Measurements from ENCODE around the gene CDH4.

The CDH4 gene

DNA sequence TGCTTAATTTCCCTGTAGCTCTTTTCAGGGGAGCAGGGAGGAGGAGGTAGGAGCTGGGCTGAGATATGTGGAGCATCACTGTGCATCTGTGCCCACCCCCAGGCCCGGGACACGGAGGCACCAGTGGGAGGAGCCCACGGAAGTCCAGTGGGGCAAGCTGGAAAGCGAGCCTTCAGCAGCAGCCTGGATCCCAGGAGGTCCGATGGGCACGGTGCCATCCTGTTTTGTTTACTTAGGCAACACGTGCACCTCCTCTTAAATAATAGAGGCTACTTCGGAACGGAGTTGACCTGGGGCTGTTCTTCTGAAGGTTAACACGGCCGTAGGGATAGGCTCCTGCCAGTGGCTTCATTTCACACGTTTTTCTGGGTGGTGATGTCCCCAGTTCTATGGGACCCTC lies 51.6 kb downstream of the CDH4 start:
- no peak for DNase-seq

DNA sequence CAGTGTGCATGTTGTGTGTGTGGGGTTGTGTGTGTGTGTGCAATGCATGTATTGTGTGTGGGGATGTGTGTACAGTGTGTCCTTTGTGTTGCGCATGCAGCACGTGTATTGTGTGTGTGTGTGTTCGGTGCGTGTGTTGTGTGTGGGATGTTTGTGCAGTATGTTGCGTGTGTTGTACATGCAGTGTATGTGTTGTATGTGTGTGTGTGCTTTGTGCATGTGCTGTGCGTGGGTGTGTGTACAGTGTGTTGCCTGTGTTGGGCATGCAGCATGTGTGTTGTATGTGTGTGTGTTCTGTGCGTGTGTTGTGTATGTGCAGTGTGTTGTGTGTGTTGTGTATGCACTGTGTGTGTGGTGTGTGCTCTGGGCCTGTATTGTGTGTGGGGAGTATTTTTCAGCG lies 52.7 kb downstream of the CDH4 start:
- no peak for DNase-seq

DNA sequence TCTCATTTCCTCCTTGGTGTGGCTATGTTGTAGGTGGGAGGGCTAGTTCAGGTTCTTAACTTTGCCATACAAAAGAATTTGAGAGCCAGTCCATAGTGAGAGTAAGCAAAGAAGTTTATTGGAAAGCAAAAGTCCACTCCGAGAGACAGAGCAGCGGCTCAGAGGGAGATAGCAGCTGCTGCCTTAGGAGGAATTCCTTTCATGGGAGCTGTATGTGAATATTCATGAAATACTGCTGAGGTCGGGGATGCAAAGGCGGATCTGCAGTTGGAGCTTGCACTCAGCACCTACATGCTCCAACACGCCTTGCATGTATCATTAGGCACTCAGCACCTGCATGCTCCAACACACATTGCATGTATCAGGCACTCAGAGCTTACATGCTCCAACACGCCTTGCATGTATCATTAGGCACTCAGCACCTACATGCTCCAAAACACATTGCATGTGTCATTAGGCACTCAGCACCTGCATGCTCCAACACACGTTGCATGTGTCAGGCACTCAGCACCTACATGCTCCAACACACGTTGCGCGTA lies 54.9 kb downstream of the CDH4 start:
- no peak for DNase-seq

DNA sequence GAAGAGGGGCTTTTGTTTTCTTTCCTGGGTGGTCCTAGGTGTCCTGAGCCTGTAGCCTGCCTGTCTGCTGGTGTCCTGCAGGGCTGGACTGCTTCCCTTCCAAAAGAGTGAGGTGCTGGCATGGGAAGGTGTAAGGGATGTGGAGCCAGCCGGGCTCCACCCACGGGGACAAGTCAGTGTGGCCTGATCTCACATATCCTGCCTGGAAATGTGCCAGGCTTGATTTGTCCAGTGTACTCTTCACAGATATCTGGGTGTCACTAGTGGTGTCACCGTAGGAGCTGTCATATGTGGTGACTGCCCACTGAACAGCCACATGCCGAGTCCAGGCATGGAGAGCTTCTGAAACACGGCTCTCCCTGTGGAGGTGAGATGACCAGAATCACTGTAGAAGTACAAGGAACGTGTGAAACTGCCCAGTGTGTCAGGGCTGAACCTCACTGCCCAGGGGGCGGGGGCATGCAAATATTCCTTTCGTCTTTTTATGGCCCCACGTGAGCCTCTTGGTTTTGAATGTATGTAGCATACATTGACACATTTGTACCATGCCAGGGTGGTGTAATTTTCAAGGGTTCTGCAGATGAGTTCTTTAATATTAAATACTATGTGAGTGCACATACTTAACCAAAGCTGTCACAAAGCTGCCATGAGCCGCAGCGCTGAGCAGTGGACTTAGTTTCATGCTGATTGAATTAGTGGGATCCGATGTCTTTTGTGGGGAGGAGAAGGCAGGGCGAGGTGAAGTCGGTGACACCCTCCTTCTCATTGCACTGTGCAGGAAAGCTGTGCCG lies 55.8 kb downstream of the CDH4 start:
- no peak for DNase-seq

DNA sequence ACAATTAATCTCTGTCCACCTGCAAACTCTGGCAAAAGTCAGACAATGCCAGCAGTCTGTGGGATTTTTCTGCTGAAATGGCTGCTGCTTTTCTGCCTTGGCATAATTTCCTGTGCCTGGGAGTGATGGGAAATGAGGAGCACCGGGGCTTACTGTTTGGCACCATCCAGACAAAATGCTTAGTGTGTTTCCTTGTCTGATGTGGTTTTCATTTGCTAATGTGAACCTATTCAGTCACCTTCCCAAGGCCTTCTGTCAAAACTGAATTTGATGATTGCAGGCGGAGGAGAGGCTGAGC lies 56.4 kb downstream of the CDH4 start:
- DNase-seq, result no peak

DNA sequence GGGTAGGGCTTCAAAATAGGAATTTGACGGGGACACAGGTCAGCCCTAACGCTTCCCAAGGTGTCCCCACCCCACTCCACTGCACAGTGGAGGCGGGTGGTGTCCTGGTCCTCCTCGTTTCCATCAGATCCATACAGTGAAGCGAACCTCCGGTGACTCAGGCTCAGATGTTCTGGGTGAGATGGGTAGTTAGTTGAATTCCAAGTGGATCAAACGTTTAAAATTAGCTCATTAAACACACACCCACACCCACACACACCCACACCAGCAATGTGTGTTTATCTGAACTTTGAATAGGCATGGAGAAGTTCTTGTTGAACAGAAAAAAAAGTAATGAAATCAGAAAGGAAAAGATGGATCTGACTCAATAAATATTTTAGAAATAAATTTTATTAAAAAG lies 58.9 kb downstream of the CDH4 start:
- DNase-seq, result no peak

DNA sequence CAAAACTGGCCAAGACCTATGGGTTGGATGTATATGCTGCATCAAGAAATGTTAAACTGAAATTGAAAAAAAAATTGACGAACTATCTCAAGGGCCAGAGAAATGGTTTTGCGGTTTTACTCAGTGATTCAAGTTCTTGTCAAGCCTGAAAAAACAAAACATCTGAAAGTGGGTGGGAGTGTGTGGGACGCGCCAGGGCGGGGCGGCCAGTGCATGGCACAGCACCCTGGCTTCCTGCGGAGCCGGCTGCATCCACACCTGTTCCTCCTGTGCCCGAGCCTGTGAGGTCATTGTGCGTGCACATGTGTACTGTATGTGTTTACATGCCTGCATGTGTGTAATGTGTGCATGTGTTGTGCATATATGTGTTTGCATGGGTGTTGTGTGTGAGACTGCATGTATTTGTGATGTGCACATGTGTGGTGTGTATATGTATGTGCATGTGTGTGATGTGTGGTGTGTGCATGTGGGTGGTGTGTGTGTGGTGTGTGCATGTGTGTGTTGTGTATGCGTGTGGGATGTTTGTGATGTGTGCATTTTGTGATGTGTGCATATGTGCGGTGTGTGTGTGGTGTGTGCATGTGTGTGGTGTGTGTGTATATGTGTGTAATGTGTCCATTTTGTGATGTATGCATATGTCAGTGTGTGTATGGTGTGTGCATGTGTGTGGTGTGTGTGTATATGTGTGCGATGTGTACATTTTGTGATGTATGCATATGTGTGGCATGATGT lies 59.8 kb downstream of the CDH4 start:
- no peak for DNase-seq

DNA sequence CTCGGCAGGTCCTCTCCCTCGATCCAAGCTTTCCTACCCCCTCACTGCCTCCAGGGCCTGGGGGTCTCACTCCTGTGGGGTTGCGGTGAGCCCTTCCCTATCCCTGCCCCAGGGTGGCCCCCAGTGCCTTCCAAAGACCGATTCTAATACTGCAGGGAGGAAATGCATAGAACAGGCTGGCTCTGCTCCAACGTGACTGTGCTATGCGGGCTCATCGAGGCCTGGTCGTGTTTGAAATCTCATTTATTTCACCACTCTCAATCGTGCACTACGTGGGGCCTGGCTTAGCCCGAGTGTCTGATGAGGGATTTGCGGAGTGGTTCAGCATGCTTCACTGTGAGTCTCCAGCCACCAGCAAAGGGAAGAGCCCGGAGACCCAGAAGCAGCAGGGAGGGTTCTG lies 60.9 kb downstream of the CDH4 start:
- DNase-seq, result no peak

DNA sequence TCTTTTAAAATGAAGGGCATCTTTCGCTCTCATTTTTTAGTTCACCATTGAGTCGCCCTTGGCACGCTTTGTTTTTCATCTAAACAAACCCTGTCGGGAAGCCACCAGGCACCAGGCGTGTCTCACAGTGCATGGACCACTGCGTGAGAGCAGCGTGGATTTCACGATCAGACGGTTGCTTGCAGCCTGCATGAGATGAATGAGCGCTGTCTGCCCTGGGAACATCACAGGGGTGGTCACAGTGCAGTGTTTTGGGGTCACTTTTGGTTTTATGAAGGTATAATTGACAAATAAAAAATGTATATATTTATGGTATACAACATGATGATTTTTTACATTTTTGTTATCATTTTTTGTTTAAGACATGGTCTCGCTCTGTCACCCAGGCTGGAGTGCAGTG lies 61.3 kb downstream of the CDH4 start:
- DNase-seq, result no peak

DNA sequence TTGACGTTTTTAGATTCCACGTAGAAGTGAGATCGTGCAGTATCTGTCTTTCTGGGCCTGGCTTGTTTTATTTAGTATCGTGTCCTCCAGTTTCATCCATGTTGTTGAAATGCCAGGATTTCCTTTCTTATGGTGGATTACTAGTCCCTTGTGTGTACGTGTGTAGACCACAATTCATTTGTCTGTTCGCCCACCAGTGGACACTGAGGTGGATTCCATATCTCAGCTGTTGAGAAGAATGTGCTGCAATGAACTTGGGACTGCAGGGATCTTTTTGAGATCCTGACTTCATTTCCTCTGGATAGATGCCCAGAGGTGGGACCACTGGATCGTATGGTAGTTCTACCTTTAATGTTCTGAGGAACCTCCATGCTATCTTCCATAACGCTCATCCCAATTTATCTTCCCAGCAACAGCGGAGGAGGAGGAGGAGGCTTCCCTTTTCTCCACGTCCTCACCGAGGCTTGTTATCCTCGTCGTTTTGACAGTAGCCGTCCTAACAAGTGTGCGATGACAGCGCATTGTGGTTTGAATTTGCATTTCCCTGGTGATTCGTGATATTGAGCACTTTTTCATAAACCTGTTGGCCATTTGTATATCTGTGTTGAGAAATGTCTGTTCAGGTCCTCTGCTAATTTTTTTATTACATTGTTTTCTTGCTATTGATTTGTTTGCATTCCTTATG lies 62.4 kb downstream of the CDH4 start:
- no peak for DNase-seq

DNA sequence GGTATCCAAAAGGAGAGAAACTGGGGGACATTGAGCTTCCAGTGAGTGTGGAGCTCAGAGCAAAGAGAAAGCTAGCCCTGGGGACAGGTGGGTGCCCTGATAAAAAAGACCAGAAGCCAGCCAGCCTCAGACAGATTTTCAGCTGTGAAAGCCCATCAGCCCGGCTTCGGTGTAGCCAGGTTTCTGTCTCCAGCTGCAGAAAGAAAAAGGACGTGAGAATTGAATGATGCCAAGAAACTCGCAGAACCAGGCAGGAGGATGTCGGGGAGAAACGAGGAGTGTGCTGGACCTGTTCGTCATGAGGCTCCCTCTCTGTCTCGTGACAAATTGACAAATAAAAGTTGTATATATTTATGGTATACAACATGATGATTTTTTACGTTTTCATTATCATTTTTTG lies 63.3 kb downstream of the CDH4 start:
- no peak for DNase-seq

DNA sequence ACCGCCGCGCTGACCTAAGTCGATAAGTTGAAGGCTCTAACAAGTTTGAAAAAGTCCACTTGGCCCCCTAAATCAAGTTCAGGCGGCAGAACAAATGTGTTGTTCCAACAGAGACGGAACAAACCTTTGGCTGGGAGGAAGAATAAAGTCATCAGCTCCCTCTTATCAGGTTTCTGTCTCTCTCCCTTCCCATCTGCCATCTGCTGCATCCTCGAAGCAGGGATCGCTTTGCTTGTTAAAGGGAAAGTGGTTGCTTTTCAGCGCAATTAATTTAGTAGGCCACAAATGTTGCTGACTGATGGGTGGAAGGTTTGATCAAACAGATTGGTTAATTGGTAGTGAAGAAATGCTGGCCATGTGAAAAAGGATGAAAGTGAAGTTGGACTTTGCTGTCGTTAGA lies 64.3 kb downstream of the CDH4 start:
- no peak for DNase-seq

DNA sequence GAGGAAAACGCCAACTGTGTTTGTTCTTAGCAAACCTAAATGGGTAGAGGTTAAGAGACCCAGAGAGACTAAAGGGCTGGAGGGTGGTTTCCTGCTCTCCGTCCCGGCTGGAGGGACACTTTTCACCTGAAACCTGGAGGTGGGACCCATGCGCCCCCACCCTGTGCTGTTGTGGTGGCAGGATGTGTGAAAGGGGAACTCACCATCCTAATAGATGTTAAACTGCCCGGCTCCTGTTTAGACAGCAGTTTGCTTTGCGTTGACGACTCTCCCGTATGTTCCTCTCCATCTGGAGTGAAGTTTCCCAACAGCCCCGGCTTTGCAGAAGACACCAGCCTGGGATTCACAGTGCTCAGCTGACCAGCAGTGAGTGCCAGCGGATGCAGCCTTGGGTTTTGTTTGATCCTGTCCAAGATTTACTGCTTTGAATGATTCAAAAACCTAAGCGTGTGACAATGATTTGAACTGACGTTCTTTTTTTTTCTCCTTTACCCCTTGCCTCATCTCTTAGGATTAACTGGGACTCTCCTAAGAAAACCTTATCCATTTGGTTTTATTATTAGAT lies 66.0 kb downstream of the CDH4 start:
- DNase-seq, result no peak

DNA sequence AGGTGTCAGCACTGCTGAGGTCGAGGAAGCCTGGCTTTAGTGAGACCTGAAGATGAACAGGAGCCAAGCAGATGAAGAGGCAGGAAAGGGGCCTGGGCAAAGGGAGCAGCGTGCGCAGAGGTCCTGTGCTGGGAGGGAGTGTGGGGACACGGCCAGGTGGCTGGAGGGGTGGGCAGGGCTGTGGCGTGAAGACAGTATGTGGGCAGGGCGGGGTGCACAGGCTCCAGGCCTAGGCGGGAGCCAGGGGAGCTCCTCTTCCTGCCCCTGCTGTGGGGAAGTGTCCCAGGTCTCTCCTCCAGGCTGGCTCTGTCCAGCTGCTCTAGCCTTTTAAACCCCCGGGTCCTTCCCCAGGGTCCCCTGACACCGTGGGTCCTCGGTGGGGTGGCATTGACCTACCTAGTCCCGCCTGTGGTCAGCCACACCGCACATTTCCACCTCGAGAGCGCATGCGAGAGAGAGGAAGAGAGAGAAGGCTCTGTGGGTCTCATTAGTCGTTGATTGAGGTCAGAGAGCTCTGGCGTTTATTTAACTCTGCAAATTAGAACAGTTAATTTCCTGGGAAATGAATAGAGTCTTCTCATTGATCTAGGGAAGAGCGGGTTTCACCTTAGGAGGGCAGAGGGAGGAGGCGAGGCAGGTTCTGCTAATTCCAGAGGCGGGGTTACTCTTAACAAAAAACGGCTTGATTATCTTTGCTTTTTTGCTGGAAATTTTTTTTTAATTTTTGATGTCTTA lies 68.8 kb downstream of the CDH4 start:
- no peak for DNase-seq

DNA sequence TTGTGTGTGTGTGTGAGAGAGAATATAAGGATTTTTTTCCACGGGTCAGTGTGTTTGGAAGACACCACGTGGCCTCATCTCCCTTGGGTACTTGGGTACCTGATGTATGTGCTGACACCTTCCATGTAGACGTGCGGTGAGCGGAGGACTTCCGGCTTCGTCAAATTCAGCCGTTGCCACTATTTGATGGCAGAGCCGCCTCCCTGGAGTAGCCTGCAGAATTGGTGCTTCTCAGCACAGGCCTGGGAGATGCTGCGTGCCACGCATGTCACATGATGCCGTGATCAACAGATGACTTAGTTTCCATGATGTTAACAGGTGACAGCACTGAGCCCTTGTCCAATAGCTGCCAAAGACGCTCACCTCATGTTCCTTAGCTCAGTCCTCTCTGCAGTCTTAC lies 69.4 kb downstream of the CDH4 start:
- no peak for DNase-seq

DNA sequence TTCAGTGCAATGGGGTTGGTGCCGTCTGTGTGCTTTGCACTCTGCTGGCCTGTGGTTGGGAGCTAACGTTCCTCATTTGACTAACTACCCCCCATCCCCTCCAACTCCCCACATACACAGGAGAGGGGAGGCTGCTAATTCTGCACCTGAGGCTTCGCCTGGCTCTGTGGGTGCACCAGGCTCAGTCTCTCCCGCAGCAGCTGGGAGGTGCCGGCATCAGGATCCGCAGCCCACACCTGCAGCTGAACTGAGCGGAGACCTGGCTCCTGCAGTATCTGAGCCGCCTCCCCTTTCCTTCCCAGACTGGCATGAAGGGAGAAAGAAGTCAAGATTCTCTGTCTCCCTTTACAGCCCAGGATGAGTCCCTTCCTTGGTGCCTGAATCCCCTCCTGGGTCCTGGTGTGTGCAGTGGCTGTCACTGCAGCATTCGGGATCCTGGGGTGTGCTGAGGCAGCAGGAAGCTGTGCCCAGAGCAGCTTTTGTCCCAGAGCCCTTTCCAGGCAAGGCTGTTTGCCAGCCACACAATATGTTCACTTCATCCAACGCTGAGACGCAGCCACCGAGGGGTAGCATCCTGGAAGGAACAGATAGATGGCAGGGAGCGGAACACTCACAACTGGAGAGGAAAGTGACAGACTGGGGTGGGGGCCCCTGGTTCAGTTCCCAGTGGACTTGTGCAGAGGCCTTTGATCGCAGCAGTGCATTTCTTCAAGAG lies 70.2 kb downstream of the CDH4 start:
- DNase-seq, result no peak

DNA sequence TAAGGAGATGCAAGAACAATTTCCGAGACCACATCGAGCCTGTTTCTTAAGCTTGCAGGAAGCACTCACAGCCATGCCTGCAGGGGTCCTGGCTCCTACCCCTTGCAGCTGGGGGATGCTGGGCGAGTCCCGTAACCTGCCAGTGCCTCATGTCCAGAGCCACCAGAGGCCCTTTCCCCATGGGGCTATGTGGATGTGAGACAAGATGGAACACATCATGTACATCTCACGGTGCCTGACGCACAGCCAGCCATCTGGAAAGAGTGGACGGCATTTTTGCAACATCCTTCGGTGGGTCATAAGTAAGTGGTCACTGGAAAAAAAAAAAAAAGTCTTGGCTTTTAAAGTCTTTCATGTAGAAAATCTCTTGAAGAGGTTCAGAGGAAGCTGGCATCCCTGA lies 72.8 kb downstream of the CDH4 start:
- no peak for DNase-seq

DNA sequence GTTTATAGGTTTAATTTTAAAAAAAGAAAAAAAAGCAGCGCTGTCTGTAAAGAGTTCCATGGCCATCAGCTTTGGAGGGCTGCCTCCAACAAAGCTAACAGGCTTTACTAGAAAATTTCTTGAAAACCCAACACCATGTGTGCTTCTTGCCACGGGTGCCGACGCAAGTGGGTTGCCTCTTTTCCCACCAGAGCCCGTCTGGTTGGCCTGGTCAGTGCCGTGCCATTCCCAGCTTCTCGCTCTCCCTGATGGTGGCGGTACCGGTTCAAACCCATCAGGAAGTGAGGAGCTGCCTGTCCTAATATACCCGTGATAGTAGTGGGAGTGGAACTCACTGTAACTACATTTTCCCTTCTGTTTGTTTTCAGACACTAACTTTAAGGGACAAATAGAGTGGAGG lies 73.7 kb downstream of the CDH4 start:
- no peak for DNase-seq

DNA sequence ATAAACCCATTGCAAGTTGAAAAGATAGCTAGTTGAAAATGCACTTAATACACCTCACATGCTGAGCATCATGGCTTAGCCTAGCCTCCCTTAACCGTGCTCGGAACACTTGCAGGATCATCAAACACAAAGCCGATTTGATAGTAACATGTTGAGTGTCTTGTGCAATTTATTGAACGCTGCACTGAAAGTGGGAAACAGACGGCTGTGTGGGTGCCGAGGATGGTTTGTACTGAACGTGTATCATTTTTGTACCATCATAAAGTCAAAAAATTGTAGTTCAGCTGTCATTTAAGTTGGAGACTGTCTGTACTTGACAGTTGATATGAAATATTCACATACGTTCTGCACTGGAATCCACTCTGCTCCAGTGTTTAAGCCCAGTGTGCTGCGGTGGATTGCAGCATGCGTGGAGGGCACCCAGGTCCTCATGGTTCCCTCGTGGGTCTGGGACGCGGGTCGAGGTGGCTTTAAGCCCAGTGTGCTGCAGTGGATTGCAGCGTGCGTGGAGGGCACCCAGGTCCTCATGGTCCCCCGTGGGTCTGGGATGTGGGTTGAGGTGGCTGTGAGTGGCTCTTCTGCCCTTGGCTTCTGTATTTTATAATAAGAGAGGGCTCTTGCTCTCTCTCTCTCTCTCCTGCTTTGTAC lies 77.0 kb downstream of the CDH4 start:
- no peak for DNase-seq

DNA sequence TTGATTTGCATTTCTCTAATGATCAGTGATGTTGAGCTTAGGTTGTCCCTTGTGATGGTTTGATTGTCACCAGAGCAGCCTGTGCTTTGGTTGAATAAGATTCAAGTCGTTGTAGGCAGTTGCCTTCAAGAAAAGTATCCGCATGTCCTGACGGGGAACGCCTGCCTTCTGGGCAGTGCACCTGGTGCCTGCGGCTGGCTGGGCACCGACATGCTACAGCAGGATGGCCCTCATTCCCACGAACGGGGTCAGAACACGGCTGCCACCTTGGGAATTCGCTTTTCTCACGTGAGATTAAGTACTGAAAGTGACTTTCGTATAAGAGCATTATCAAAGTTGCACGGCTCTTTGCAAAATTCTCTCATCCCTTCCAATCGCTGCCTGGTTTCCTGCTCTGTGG lies 78.4 kb downstream of the CDH4 start:
- DNase-seq, result no peak

DNA sequence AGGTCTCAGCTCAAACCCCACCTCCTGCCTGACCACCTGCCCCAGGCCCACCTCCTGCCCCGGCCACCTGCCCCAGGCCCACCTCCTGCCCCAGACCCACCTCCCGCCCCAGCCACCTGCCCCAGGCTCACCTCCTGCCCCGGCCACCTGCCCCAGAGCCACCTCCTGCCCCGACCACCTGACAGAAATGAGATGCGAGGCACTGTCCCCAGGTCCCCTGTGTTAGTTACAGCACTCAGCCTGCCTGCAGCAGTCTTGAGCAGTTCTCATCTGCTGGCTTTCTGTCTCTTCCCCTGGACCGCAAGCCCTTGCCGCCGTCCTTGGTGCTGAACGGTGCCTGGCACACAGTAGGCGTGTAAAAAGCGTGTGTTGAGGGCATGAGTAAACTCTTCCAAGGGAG lies 79.5 kb downstream of the CDH4 start:
- DNase-seq, result no peak
